ENCODE measurements around the gene ABCC4. TPM values are rescaled to one million over a fixed set of nuclear protein-coding genes. Genes with fewer than 3 reads are reported as not detected.

The ABCC4 gene
- total RNA-seq, 1 experiment from 2014 or later: 52.0 TPM

DNA sequence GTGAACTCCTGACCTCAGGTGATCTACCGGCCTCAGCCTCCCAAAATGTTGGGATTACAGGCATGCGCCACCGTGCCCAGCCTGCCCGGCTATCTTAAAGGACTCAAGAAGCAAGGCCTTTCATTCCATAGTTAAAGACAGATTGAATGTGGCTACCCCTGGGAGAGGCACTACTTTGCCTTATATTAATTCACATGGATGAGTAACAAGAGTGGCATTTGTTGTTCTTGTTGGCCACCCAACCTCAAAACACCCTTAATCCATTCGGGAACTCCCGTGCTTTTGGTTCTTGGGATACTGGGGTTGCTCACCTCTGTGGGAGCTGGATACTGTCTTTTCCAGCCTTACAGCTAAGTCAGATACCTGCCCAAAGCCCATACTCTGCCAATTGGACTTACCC, 34.4 kb upstream of the ABCC4 start:
- Histone ChIP-seq H3K27me3 (replicated peaks; ENCODE audit: insufficient read depth, low read depth, low read length, poor library complexity) (no peaks in the 10 kb centered on the region), H3K9me3 (ENCODE audit: low read depth, low read length, poor library complexity, severe bottlenecking) (no peaks in the 10 kb centered on the region), H3K4me3 (ENCODE audit: low read depth, low read length, poor library complexity, severe bottlenecking) (no peak overlapping the region), H3K36me3 (ENCODE audit: insufficient read depth, low read length, poor library complexity, severe bottlenecking) (no peaks in the 10 kb centered on the region), H3K27ac (ENCODE audit: low read depth, low read length, poor library complexity, severe bottlenecking) (no peak overlapping the region), H3K4me1 (ENCODE audit: insufficient read depth, low read length, poor library complexity, severe bottlenecking) (no peaks in the 10 kb centered on the region)
- POLR2A ChIA-PET (ENCODE audit: low non-redundant PET): no interaction called here
- no TSS peak for BruUV-seq (replicated peaks)
- CTCF ChIA-PET: no interaction called here
- intact Hi-C loops (cut with micrococcal nuclease; ENCODE audit: unreplicated experiment): no loop called here
- DNase-seq (ENCODE audit: low spot score): no peak
- TF ChIP-seq EZH2 (IDR thresholded peaks at IDR 0.05; ENCODE audit: borderline replicate concordance, low read depth, low read length, poor library complexity, severe bottlenecking): no peak
- TF ChIP-seq, protein P1, sequence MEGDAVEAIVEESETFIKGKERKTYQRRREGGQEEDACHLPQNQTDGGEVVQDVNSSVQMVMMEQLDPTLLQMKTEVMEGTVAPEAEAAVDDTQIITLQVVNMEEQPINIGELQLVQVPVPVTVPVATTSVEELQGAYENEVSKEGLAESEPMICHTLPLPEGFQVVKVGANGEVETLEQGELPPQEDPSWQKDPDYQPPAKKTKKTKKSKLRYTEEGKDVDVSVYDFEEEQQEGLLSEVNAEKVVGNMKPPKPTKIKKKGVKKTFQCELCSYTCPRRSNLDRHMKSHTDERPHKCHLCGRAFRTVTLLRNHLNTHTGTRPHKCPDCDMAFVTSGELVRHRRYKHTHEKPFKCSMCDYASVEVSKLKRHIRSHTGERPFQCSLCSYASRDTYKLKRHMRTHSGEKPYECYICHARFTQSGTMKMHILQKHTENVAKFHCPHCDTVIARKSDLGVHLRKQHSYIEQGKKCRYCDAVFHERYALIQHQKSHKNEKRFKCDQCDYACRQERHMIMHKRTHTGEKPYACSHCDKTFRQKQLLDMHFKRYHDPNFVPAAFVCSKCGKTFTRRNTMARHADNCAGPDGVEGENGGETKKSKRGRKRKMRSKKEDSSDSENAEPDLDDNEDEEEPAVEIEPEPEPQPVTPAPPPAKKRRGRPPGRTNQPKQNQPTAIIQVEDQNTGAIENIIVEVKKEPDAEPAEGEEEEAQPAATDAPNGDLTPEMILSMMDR (conservative IDR thresholded peaks at IDR 0.05; ENCODE audit: low read depth, low read length): no peak

DNA sequence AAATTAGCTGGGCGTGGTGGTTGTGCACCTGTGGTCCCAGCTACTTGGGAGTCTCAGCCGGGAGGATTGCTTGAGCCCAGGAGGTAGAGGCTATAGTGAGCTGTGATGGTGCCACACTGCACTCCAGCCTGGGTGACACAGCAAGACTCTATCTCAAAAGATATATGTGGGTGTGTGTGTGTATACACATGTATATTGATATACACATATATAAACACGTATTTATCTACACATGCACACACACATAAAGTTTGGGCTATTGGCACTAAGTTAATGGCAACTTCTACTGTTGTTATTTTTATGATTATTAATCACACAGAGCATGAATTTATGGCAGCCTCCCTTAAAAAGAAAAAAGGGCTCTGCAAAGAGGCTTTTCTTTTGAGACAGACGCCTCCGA, 27.1 kb upstream of the ABCC4 start:
- TF ChIP-seq, protein P1 (conservative IDR thresholded peaks at IDR 0.05; ENCODE audit: low read depth, low read length): no peak
- no peak for TF ChIP-seq EZH2 (IDR thresholded peaks at IDR 0.05; ENCODE audit: borderline replicate concordance, low read depth, low read length, poor library complexity, severe bottlenecking)
- BruUV-seq (replicated peaks): no TSS peak
- no peak for DNase-seq (ENCODE audit: low spot score)
- Histone ChIP-seq H3K4me3 (ENCODE audit: low read depth, low read length, poor library complexity, severe bottlenecking) (no peak overlapping the region), H3K27ac (ENCODE audit: low read depth, low read length, poor library complexity, severe bottlenecking) (no peak overlapping the region), H3K36me3 (ENCODE audit: insufficient read depth, low read length, poor library complexity, severe bottlenecking) (no peaks in the 10 kb centered on the region), H3K27me3 (replicated peaks; ENCODE audit: insufficient read depth, low read depth, low read length, poor library complexity) (no peaks in the 10 kb centered on the region), H3K9me3 (ENCODE audit: low read depth, low read length, poor library complexity, severe bottlenecking) (no peaks in the 10 kb centered on the region), H3K4me1 (ENCODE audit: insufficient read depth, low read length, poor library complexity, severe bottlenecking) (no peaks in the 10 kb centered on the region)
- POLR2A ChIA-PET (ENCODE audit: low non-redundant PET): no interaction called here
- CTCF ChIA-PET: no interaction called here
- intact Hi-C loops (cut with micrococcal nuclease; ENCODE audit: unreplicated experiment): no loop called here

DNA sequence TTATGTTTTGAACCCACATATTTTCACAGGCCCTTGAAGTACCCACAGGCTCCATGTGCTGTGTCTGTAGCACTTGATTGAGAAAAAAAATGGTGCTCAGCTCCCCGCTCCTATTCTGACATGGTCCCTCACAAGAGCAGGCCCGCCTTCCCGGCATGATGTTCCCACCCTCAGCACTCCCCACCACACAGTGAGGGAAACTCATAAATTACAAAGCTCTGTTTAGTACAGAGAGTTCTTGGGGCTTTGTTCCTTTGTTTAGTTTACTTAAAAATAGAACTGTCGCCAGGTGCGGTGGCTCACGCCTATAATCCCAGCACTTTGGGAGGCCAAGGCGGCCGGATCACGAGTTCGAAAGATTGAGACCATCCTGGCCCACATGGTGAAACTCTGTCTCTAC, 25.9 kb upstream of the ABCC4 start:
- Histone ChIP-seq H3K9me3 (ENCODE audit: low read depth, low read length, poor library complexity, severe bottlenecking) (no peaks in the 10 kb centered on the region), H3K4me3 (ENCODE audit: low read depth, low read length, poor library complexity, severe bottlenecking) (no peak overlapping the region), H3K27ac (ENCODE audit: low read depth, low read length, poor library complexity, severe bottlenecking) (no peak overlapping the region), H3K4me1 (ENCODE audit: insufficient read depth, low read length, poor library complexity, severe bottlenecking) (no peaks in the 10 kb centered on the region), H3K27me3 (replicated peaks; ENCODE audit: insufficient read depth, low read depth, low read length, poor library complexity) (no peaks in the 10 kb centered on the region), H3K36me3 (ENCODE audit: insufficient read depth, low read length, poor library complexity, severe bottlenecking) (no peaks in the 10 kb centered on the region)
- TF ChIP-seq EZH2 (IDR thresholded peaks at IDR 0.05; ENCODE audit: borderline replicate concordance, low read depth, low read length, poor library complexity, severe bottlenecking): no peak
- TF ChIP-seq, protein P1 (conservative IDR thresholded peaks at IDR 0.05; ENCODE audit: low read depth, low read length): no peak
- CTCF ChIA-PET: no interaction called here
- no peak for DNase-seq (ENCODE audit: low spot score)
- POLR2A ChIA-PET (ENCODE audit: low non-redundant PET): no interaction called here
- no TSS peak for BruUV-seq (replicated peaks)
- intact Hi-C loops (cut with micrococcal nuclease; ENCODE audit: unreplicated experiment): no loop called here

Measured in A673 (cell line).